ENCODE results near the gene MVD. TPM values are rescaled to one million over a fixed set of nuclear protein-coding genes. Genes with fewer than 3 reads are reported as not detected.

MVD gene
- total and polyA plus RNA-seq, 2 of the 13 experiments (the other 11 are each of a cell fraction or from before 2014, with no cell fraction given) = 28.1 to 187 TPM

DNA sequence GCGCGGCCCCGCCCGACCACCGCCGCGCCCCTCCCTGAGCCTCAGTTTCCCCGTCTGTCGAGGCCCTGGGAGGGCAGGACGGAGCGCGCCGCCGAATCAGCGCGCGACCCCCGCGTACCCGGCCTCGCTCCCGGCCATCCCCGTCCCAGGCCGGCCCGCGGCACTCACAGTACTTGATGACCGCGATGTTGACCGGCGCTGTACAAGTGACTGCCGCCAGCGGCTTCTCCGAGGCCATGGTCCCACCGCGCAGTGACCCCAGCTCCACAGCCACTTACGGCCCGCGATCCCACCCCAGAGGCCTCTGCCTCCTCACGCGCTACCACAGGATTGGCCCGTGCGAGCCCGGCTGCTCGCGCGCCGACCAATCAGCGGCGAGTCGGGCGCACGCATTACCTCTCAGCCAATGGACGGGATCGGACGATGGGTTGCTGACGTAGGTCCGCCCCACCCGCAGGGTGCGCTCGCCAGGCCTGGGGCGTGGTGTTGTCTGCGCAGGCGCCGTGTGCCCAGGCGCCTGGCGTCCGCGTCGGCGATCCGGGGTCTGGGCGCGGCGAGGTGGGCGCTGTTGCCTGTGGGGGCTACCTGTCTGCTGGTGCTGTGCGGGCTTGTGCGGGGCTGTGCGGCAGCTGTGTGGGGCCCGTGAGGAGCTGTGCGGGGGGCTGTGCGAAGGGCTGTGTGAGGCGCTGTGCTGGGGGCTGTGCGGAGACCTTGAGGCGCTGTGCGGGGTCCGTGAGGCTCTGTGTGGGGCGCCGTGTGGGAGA, at the start of gene MVD (continued):
- TF ChIP-seq FOXK1 (CRISPR knock-in tag; IDR thresholded peaks at IDR 0.05; ENCODE audit: borderline replicate concordance, low read depth) = peak; percentile 81
- TF ChIP-seq, protein P1, sequence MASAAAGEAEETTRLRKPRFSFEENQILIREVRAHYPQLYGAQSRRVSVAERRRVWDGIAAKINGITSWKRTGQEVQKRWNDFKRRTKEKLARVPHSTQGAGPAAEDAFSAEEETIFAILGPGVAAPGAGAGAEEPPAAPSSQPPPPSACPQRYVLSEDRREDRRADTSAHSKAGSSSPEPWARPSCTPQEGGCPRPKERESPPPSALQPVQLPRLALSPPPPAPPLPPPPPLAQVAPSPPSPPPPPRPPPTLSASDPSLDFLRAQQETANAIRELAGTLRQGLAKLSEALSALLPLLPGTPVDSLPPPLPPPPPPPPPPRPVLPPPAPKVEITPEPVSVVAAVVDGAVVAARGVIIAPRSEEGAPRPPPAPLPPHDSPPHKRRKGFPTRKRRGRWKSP (CRISPR knock-in tag; IDR thresholded peaks at IDR 0.05) = no peak; the same call in 1 of the 2 replicates
- TF ChIP-seq SRY (CRISPR knock-in tag; IDR thresholded peaks at IDR 0.05) = peak; percentile 91; the same call in 1 of the 2 replicates
- TF ChIP-seq MLLT10 (CRISPR knock-in tag; IDR thresholded peaks at IDR 0.05) = no peak
- TF ChIP-seq PRDM10 (CRISPR knock-in tag; IDR thresholded peaks at IDR 0.05; ENCODE audit: low read depth) = no peak
- TF ChIP-seq, protein P2, sequence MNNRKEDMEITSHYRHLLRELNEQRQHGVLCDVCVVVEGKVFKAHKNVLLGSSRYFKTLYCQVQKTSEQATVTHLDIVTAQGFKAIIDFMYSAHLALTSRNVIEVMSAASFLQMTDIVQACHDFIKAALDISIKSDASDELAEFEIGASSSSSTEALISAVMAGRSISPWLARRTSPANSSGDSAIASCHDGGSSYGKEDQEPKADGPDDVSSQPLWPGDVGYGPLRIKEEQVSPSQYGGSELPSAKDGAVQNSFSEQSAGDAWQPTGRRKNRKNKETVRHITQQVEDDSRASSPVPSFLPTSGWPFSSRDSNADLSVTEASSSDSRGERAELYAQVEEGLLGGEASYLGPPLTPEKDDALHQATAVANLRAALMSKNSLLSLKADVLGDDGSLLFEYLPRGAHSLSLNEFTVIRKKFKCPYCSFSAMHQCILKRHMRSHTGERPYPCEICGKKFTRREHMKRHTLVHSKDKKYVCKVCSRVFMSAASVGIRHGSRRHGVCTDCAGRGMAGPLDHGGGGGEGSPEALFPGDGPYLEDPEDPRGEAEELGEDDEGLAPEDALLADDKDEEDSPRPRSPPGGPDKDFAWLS (CRISPR knock-in tag; IDR thresholded peaks at IDR 0.05; ENCODE audit: borderline replicate concordance) = 0 out of 2 replicates have a peak, but pooled peaks have one; percentile 72
- no peak for TF ChIP-seq TRIM22 (IDR thresholded peaks at IDR 0.05)
- no peak for TF ChIP-seq SP1 (IDR thresholded peaks at IDR 0.05)
- peak; percentile 99 for TF ChIP-seq SP1 (CRISPR knock-in tag; IDR thresholded peaks at IDR 0.05)
- peak; percentile 91 for TF ChIP-seq SALL2 (CRISPR knock-in tag; IDR thresholded peaks at IDR 0.05)
- peak; percentile 73 for TF ChIP-seq IKZF5 (CRISPR knock-in tag; IDR thresholded peaks at IDR 0.05)
- TF ChIP-seq, protein P3, sequence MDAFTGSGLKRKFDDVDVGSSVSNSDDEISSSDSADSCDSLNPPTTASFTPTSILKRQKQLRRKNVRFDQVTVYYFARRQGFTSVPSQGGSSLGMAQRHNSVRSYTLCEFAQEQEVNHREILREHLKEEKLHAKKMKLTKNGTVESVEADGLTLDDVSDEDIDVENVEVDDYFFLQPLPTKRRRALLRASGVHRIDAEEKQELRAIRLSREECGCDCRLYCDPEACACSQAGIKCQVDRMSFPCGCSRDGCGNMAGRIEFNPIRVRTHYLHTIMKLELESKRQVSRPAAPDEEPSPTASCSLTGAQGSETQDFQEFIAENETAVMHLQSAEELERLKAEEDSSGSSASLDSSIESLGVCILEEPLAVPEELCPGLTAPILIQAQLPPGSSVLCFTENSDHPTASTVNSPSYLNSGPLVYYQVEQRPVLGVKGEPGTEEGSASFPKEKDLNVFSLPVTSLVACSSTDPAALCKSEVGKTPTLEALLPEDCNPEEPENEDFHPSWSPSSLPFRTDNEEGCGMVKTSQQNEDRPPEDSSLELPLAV (CRISPR knock-in tag; conservative IDR thresholded peaks at IDR 0.05; ENCODE audit: low read depth) = 0 out of 2 replicates have a peak, but pooled peaks have one; percentile 61
- TF ChIP-seq, protein P4, sequence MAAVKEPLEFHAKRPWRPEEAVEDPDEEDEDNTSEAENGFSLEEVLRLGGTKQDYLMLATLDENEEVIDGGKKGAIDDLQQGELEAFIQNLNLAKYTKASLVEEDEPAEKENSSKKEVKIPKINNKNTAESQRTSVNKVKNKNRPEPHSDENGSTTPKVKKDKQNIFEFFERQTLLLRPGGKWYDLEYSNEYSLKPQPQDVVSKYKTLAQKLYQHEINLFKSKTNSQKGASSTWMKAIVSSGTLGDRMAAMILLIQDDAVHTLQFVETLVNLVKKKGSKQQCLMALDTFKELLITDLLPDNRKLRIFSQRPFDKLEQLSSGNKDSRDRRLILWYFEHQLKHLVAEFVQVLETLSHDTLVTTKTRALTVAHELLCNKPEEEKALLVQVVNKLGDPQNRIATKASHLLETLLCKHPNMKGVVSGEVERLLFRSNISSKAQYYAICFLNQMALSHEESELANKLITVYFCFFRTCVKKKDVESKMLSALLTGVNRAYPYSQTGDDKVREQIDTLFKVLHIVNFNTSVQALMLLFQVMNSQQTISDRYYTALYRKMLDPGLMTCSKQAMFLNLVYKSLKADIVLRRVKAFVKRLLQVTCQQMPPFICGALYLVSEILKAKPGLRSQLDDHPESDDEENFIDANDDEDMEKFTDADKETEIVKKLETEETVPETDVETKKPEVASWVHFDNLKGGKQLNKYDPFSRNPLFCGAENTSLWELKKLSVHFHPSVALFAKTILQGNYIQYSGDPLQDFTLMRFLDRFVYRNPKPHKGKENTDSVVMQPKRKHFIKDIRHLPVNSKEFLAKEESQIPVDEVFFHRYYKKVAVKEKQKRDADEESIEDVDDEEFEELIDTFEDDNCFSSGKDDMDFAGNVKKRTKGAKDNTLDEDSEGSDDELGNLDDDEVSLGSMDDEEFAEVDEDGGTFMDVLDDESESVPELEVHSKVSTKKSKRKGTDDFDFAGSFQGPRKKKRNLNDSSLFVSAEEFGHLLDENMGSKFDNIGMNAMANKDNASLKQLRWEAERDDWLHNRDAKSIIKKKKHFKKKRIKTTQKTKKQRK (IDR thresholded peaks at IDR 0.05; ENCODE audit: low read length) = no peak
- TF ChIP-seq KLF9 (CRISPR knock-in tag; IDR thresholded peaks at IDR 0.05; ENCODE audit: low read depth) = no peak

Measured in HepG2 (cell line).